A673 (cell line): ENCODE measurements around the gene TMEM244.

Experiments
- EZH2 ChIP-seq: fragments of 200-600 bp; sonication (generic); IDR thresholded peaks from 2 replicates; pipeline ENCODE4 v1.6.1; 2017; ENCODE audit warnings: borderline replicate concordance, low read depth, mild to moderate bottlenecking, mixed read lengths, antibody characterized with exemption, low read length; ENCODE audit not compliant: poor library complexity, severe bottlenecking
- TF ChIP-seq, protein P1 (sequence below): fragments of 300-800, 200-600 bp; sonication (generic); conservative IDR thresholded peaks from 2 replicates; pipeline ENCODE4 v1.5.1; 2017; ENCODE audit warnings: low read depth, mild to moderate bottlenecking, antibody characterized with exemption, low read length, moderate library complexity, mixed read lengths

DNA sequence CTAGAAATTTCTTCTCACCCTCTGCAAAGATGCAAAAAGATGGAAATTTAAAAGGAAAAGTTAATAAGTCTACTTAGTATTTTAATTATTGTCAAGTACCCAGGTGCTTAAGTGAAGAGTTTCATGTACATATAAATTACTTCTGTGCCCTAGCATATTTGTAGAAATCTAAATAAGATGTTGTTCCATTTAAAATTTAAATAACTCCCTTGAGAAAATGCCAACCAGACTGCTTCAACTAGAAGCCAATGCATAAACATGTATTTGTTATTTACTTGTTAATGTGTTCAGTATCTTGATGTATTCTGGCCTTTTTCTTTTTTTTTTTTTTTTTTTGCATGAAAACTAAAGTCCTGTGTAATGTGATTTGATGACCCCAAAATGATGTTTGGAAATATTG lies 6.3 kb upstream of the TMEM244 start:
- TF ChIP-seq EZH2: no peak
- TF ChIP-seq, protein P1, sequence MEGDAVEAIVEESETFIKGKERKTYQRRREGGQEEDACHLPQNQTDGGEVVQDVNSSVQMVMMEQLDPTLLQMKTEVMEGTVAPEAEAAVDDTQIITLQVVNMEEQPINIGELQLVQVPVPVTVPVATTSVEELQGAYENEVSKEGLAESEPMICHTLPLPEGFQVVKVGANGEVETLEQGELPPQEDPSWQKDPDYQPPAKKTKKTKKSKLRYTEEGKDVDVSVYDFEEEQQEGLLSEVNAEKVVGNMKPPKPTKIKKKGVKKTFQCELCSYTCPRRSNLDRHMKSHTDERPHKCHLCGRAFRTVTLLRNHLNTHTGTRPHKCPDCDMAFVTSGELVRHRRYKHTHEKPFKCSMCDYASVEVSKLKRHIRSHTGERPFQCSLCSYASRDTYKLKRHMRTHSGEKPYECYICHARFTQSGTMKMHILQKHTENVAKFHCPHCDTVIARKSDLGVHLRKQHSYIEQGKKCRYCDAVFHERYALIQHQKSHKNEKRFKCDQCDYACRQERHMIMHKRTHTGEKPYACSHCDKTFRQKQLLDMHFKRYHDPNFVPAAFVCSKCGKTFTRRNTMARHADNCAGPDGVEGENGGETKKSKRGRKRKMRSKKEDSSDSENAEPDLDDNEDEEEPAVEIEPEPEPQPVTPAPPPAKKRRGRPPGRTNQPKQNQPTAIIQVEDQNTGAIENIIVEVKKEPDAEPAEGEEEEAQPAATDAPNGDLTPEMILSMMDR: no peak
